ENCODE measurements around the gene SLC28A3.

The SLC28A3 gene

DNA sequence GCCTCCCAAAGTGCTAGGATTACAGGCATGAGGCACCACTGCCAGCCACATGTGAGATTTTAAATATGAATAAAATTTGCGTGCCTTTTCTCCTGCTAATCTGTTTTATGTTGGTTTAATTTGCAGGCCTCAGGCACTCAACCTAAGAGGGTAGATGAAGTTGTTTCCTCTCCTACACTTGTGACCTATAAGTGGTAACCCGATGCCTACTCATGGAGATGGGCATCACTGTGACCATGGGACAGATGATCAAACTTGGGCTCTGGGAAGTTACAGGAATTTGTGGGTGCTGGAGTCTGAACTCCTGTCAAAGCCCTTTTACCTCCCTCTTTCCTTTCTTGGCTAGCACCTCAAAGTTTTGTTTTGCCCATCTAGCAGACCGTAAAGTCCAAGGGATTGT lies 1.1 kb downstream of the SLC28A3 start:
- no peak for DNase-seq

DNA sequence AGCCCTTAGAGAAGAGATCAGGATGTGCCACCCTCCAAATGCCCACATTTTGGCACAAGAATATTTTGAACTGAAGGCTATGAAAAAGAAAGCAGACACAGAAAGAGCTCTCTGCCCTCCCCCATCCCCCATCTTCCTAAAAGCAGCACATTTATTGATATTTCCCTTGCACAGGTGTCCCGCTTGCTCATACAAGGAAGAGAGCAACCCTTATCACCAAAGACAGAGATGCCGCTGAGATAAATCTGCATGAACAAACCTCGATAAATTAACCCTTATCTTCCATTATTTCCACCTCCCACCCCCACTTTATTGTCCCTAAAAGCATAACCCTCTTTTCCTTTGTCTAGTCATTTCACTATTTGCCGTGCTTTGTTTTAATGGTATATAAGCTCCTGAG lies 1.8 kb downstream of the SLC28A3 start:
- no peak for DNase-seq

GRCh38 chr9:84337252-84337651 lies 3.3 kb downstream of the SLC28A3 start:
- DNase-seq, result no peak

GRCh38 chr9:84331119-84331809 lies 9.3 kb downstream of the SLC28A3 start:
- no peak for DNase-seq

DNA sequence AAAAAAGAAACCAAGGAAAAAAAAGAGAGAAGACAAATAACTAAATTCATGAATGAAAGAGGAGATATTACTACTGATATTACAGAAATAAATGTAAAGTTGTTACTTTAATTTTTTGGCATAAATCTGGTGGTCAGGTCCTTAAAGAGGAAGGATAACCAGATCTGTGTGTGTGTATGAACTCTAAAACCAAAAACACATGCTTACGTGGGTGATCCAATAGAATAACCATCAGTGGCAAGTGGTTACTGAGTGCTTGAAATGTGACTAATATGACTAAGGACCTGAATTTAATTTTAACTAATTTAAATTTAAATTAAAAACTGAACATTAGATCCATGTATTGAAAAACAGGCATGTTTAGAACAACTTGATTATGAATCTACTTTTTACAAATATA lies 10.3 kb downstream of the SLC28A3 start:
- no peak for DNase-seq

DNA sequence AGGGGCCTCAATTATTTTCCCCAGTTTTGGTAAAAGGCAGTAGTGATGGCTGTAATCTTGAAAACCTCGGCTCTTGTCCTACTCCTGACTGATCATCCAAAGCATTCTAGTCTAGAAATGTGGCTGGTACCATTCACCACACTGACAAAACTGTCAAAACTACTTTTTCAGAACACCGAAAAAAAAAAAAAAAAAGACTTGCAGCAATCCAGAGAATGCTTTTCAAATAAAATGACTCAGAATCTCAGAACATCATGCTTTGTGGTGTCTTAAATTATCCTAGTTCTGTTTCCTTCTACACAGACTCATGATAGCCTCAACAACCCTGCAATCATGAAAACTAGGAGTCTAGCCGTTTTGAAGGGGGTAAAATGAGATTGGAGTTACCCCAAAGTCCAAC lies 13.4 kb downstream of the SLC28A3 start:
- DNase-seq, result no peak

DNA sequence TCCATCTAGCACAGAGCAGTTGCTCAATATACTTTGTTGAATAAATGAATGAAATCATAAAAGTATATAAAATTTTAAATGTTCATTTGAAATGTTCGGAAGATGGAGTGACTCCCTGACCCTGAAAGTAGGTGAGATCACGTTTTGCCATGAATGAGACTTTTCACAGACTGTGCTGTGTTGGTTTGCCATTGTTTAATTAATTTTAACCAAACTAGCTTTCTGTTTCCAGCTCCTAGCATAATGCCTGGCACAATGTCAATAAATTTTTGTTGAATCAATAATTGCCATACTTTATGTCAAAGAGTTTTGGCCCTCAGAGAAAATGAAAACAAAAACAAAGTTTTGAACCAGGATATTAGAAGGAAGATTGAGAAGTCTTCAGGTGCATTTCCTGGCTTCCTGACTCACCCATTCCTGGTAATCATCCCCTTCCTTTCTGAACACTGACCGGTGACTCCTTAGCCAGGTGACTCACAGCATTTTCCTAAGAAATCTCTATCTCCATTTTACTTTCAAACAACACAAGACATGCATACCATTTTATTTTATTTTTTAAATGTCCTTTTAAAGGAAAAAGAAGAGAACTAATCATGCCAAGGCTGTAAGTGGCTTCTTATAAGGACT lies 15.1 kb downstream of the SLC28A3 start:
- no peak for DNase-seq

GRCh38 chr9:84324811-84325210 lies 15.7 kb downstream of the SLC28A3 start:
- DNase-seq, result no peak

- no peak for DNase-seq
Measured at GRCh38 chr9:84323858-84324257, 16.7 kb downstream of the SLC28A3 start.

DNA sequence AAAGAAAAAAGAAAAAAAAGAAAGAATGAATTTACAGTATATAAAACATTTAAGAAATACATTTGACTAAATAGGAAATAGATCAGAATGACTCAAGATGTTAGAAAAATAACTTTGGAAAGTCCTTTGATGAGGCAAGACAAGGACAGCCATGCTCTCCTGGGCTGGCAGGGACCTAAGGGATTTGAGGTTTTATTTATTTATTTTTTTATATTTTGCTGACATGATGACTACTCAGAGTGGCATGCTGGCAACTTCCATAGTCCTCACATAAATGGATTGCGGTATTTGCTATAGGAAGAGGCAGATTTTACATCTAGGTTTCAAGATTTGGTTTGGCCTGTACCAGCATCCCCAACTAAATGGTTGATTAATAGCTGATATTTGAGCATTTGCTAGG lies 17.7 kb downstream of the SLC28A3 start:
- DNase-seq, result no peak

- DNase-seq, result no peak
Measured at GRCh38 chr9:84320231-84320630, 20.3 kb downstream of the SLC28A3 start.

DNA sequence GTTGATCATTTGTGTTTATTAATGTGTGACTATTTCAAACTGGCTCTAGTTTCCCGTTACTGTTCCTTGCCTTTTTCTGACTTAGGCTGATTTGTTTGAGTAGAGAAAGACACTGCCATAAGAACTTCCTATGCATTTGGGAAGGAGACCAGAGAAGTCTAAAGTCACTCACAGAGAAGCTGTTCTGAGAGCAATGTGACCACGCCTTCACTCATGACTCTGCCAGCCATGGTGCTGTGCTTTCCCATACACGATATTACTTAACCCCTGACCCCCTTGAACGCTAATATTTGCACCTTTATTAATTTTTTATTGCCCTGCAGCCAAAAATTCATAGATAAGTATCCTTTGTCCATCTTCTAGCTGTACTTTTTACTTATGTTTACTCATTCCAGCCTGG lies 20.9 kb downstream of the SLC28A3 start:
- DNase-seq, result no peak

DNA sequence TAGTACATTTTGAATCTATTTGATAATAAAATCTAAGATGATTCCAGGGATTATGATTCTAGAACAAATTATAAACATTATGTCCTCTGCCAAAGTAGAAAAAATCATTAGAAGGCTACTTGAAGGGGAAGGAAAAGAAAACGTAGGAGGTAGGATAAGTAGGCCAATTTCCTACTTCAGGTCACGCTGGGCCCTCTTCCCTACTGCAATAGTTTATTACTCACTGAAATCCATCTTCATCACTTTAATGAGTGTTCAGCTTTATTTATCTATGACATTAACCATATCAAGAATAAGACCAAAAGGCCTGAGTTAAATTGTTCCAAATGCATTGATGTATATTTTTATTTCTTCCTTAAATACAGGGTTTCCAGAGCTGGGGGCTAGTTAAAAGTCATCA lies 21.6 kb downstream of the SLC28A3 start:
- no peak for DNase-seq

DNA sequence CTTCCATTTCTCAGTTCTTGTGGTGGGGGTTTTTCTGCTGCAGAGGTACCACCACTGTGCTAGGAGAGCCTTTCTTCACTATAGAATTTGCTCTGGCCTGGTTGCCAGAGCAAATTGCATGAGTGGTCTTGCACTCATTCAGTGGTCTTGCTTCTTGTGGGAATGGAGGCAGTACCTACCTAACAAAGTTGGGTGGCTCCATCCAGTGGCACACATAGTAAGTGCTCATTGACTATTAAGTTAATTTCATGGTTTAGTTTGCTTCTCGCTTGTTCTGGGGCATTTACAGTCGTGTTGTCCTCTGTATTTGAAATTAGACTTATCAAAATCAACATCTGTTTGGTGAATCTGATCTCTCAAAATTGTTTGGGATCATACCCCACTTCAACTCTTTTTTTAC lies 23.0 kb downstream of the SLC28A3 start:
- no peak for DNase-seq

DNA sequence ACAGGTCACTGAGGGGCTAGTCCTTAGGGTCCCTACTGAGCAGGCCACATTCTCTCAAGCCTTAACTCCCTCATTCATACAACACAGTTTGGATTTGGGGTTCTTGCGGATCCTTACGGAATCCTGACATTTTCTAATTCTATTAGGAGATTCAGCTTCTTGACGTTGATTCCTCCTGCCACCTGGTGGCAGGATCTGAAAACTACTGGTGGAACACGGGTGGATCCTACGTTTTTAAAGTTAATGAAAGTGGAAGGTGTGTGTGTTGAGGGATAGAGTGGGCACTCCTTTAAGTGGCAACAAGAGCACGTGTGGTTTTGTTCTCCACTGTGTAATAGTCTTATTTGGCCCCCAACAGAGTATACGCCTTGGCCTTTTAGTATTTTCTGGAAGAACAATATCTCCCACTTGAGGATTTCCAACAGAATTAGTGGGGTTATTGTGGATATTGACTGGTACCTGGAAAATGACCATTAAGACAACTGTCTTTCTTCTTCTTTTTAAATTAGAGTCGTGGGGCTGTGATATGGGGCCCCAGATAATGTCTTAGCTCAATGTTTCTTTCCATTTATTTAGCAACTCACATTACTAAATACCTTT lies 25.2 kb downstream of the SLC28A3 start:
- peak; percentile 57 for DNase-seq

DNA sequence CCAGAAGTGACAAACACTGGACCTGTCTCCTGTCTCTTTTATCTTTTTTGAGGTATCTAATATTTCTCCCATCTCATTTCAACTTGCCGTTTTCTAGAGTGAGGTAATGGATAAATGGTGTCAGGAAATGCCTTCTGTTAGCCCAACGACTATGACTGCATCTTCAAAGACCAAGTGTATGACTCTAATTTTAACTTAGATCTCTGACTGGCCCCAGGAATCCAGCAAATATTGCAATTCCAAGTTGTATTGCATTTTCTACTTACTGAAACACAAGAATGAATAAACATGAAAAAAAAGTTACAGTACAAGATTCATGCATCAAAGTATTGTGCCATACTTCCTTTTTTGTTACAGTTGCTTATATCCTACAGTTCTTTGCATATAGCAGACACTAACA lies 26.3 kb downstream of the SLC28A3 start:
- no peak for DNase-seq

GRCh38 chr9:84310883-84311282 lies 29.7 kb downstream of the SLC28A3 start:
- no peak for DNase-seq

DNA sequence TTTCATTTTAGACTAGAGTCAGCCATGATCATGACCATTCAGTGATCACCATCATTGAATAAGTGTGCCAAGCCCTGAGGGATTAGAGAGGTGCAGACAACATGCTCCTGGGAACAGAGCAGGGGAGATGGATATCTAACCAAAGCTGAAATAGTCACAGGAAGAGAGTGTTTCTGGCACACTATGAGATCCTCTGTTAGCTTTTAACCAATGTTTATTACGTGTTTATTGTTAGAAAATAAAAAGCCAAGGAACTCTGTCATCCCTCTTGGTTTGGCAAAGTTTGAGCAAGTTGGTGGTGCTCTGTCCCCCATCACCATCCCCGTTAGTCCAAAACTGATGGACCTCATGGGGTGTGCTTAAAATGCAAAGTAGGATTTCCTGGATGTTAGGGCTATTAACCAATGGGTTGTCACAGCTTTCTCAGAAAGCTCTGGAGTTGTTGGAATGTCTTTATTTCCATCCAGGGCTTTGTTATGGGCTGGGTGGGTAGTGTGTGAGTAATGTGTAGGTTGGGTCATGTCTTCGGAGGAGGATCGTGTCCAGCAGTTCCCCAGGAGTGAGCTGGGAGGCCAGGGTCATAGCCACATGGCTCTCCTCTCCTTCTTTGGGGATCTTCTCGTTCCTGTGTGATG lies 34.9 kb downstream of the SLC28A3 start:
- DNase-seq, result no peak

DNA sequence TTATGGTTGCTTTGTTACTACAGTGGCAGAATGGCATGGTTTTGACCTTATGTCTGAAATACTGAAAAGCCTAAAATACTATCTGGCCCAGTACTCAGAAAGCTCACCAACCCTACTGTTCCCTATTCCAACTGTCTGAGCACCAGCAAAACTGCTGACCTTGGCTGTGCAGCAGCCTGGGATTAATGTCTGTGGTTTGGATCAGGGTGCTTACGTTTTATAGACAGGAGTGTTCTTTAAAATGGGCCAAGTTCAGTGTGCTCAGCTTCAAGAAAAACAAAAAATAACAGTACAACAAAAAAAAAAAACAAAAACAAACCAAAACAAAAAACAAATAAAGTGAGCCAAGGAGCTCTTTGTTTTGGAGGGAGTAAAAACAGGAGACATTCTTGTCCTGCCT lies 36.4 kb downstream of the SLC28A3 start:
- no peak for DNase-seq

DNA sequence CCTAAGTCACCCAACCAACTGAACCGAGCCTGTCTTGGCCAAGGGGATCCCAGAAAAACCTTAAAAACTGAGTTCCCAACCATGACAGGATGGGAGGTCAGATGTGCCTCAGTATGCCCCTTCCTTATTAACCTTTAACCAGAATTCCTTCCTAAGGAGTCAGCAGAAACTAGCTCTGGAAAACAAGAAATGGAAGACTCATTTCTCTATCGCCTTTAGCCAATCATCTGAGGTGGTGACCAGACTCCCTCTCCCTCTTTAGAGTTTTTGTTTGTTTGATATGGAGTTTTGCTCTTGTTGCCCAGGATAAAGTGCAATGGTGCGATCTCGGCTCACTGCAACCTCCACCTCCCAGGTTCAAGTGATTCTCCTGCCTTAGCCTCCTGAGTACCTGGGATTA lies 37.5 kb downstream of the SLC28A3 start:
- no peak for DNase-seq

DNA sequence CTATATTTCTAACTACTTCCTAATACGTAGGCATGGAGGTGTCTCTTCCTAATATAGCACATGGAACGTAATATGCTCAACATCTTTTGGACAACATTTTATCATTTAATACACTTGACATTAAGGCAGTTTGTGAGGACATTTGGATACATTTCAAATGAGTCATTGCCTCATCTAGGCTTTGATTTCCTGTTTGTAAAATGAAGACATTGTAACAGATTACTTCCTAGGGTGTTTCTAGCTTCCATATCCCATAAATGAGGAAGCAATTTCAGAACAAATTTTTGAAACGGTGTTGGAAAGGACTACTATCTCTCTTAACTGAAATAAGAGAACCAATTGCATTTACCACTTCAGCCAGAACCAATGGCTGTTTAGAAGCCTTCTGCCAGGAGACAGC lies 38.7 kb downstream of the SLC28A3 start:
- no peak for DNase-seq

GRCh38 chr9:84300271-84300670 lies 40.3 kb downstream of the SLC28A3 start:
- DNase-seq, result no peak

DNA sequence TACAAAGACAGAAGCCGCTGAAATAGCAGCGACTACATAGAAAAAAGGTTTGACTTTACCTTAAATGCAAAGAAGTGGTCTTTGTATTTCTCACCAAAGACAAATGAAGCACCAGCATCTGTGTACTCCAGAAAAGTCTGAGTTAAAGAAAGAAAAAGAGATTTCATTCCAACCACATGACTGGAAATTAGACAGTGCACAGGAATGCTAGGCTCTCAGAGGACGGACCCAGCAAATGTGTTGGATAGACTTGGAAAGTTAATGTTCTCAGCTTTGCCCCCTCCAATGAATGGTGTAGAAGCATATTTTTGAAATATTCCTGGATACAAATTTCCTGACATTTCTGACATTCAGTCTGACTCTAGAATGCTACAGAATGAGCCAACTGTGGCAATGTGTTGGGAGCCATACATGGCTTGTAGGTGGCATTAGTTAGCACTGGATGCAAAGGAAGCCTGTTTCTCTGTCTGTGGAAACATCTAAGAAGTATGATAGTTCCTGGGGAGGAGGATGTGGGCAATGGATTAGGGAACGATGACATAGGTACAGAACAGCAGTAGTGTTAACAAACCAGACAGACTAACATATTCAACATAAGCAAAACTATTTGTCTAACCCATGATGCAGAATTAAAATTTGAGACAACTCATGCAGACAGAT lies 43.3 kb downstream of the SLC28A3 start:
- DNase-seq, result no peak
